ENCODE data around the gene LACC1.

DNA sequence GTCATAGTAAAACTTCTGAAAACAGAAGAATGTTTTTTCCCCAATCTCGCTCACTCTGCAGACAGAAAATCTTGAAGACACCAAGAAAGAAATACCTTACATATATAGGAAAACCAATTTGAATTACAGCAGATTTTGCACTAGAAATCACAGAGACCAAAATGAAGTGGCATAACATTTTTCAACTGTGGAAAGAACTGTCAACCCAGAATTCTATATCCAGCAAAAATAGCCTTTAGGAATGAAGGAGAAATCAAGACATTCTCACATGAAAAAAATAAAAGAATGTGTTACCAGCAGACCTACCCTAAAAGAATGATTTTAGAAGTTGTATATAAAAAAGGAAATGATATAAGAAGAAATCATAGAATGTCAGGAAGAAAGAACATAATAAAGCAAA lies 28.8 kb upstream of the LACC1 start:
- TF ChIP-seq POLR2A (IDR thresholded peaks at IDR 0.05; ENCODE audit: low read length) (no peak), GATA1 (IDR thresholded peaks at IDR 0.05; ENCODE audit: low read depth, low read length) (no peak)
